GM19395 (cell line): Measurements from ENCODE around the gene ACSF2.

Source experiments
- ATAC-seq: cut with Tn5 transposase; IDR thresholded peaks from one replicate; pipeline ENCODE4 v1.9.1; 2021; ENCODE audit warnings: mild to moderate bottlenecking, moderate library complexity; ENCODE audit not compliant: unreplicated experiment

ACSF2 gene

DNA sequence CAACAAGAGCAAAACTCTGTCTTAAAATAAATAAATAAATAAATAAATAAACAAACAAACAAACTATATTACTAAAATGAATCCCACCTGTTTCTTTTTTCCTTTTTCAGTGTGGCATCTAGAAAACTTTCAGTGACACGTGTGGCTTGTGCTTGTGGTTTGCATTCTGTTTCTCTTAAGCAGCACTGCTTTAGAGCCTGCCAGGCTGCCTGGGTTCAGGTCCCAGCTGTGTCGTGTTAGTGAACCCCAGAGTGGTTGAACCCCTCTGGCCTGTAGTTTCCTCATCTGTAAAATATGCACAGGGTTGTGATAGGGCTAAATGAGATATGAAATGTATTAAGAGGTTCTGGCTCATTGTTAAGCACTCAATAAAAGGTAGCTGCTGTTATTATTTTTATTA, 94.5 kb downstream of the ACSF2 start:
- ATAC-seq, result no peak

DNA sequence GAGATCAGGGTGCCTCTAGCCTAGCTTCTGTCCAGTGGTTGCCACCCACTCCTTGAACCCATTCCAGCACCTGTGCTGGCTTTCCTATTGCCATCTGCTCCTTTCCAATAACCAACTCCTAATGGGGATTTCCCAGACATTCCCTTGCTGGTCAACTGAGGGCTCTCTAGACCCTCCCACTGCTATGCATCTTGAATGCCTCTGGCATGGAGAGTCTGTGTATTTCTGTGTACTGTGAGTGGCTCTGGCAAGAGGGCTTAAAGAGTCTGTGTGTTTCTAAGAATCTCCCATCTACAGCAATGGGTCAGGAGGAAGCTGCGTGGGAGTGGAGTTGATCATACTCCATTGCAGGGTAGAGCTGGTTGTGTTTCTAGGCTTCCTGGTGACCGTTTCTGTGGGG, 95.5 kb downstream of the ACSF2 start:
- no peak for ATAC-seq

DNA sequence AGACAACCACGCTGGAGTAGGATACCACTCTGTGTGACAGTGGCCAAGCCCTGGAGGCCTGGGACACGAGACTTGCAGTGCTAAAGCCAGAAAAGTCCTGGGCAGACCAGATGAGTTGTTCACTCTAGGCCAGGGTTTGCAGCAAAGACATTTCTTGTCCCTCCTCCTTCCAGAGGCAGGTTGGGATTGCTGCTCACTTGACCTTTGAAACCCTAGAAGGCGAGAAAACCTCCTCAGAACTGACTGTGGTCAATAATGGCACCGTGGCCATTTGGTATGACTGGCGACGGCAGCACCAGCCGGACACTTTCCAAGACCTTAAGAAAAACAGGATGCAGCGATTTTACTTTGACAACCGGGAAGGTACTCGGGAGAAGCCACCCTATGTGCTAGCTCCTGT, 96.7 kb downstream of the ACSF2 start:
- ATAC-seq, result no peak

DNA sequence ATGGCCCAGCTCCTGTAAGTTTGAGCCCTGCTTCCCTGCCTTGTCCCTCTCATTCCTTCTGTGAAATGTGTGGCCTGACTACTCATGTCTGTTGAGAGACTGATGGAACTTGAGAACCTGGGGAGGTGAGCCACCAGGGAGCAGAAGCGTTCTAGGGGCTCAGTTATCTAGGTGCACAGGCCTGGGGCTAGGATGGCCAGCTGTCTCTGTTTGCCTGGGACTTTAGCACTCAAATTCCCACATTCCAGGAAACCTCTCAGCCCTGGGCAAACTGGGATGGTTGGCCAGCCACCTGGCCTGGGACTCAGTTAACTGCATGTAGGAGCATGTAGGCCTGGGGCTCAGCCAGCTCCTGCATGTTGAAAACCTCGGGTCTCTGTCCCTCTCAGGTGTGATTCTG, 97.2 kb downstream of the ACSF2 start:
- no peak for ATAC-seq
